Urothelium cell line (cell line): ENCODE data around the gene NYAP1.

Experiments used
- DNase-seq: peaks from one replicate; pipeline ENCODE4 v3.0.0; 2011; ENCODE audit warnings: low spot score, mixed read lengths
- FAIRE-seq: peaks from 2 replicates; lab custom pipeline; 2011; peaks lifted over from hg19 to GRCh38; lab: Jason Lieb, UNC

Gene NYAP1

DNA sequence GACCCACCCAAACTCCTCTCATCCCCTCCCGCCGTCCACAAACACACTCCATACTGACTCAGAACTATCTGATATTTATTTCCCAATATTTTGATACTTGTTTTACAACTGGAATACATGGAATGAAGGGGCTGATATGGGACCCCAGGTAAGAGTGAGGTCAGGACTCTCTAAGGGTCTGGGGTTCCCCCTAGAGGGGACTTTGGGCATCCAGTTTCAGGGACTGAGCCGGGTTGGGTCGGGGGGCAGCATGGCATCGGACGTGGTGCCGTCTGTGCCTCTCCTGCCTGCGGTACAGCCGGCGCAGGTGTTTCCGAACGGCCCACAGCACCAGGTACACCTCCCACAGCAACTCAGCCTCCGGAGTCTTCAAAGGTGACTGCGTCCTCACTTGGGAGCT lies 27.2 kb upstream of the NYAP1 start:
- DNase-seq, result no peak
- FAIRE-seq, result no peak

GRCh38 chr7:100457033-100457432 lies 26.7 kb upstream of the NYAP1 start:
- no peak for FAIRE-seq
- no peak for DNase-seq

- no peak for FAIRE-seq
- no peak for DNase-seq
Observed at GRCh38 chr7:100464210-100464660, 19.5 kb upstream of the NYAP1 start, which contains the start of gene SPACDR. Gene SPACDR (minus strand): TSS chr7:100464260. CDS start chr7:100464025, 235 bp downstream.

GRCh38 chr7:100464791-100465190 lies 18.9 kb upstream of the NYAP1 start:
- FAIRE-seq (no peak), DNase-seq (no peak)

DNA sequence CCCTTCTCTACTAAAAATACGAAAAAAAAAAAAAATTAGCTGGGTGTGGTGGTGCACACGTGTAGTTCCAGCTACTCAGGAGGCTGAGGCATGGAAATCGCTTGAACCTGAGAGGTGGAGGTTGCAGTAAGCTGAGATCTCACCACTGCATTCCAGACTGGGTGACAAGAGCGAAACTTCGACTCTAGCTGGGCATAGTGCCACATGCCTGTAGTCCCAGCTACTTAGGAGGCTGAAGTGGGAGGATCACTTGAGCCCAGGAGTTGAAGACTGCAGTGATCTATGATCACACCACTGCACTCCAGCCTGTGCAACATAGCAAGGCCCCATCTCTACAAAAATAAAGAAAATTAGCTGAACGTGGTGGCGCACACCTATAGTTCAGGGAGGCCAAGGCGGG lies 18.4 kb upstream of the NYAP1 start:
- DNase-seq (no peak), FAIRE-seq (peak; percentile 79)

DNA sequence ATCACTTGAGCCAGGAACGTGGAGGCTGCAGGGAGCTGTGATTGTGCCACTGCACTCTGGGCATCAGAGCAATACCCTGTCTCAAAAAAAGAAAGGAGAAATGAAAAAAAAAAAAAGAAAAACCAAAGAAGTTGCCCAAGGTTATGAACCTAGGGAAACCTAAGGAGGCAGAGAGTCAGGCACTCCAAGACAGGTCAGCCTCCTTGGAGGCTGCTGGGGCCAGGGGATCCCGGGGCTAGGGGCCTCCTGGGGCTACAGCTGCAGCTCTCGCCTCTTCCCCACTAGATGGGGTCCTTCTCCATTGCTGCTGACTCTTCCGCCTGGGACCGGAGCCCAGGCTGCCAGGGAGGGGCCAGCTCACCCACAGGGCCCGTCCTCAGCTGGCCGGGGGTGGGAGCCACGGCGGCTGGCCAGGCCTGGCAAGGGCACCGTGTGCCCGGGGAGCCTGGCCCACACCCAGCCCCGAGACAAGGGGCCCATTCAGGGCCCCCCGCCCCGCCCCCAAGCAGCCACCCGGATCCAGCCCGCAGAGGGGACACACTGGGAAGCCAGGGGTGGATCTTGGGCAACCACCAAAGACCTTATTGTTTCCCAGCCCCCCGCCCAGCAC lies 17.9 kb upstream of the NYAP1 start:
- FAIRE-seq (peak; percentile 84), DNase-seq (peak; percentile 93)

DNA sequence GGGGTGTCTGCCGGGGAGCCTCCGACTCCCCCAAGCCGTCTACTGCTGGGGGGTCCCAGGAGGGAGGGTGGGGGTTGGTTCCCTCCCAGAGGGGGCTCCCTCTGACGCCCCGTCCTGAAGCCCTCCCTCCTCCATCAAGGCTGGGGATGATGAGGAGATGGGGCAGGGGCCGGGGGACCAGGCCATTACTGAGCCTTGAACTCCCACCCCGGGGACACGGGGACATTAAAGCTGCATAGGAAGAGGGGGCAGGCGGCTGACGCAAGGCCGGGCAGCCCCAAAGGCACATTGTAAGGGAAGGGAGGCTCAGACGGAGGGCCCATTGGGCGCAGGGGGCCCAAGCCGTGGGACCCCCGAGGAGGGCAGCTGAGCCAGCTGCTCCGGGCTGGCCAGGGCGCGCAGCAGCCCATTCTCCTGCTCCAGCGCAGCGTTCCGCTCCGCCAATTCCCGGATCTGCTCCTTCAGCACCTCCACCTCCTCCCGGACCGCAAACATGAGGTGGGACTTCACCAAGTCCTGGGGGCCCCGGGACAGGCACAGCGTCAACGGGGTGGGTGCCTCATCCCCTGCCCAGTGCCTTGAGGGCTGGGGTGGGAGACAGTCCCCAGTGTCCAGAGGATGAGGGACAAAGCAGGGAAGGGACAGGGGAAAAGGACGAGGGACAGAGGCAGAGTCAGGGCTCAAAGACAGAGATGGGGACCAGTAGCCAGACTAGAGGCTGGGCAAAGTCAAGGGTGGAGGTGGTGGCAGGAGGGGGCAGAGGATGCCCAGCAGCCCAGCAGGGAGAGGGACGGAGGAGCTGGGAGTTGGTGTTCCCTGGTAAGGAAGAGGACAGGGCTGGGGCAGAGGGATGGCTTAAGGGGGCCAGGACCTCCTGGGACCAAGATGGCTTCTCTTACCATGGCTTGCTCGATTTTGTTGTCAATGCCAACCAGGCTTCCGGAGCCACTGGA lies 16.8 kb upstream of the NYAP1 start:
- DNase-seq (no peak), FAIRE-seq (no peak)

DNA sequence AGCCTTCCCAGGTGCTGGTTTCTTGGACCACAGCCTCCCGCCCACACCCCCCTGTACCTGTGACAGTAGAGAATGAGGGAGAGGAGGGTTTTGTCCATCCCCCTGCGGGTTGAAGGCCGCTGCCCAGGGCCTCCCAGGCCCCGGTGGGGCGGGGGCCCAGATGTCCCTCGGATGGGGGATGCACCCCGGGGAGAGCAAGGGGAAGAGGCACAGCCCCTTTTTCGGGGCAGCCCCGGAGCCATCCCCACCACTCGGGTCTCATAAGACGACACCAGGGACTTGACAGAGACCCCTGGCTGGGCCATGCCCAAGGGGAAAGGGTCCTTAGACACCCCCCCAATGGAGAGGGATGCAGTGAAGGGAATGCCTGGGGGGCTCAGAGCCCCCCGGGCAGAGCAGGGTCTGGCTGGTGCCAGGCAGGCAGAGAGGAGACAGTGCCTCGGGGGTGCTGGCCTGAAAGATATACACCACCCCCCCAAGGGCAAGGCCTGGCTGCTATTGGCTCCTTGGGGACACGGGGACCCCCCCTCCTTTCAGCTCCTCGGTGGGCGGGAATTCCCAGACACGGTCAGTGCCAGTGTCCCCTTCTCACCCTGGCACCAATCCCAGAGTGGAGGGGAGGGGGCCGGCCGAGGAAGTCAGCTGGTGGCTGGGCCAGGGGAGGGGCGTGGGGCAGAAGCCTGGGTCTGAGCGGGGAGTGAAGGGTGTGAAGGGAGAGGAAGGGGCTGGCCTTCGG lies 15.9 kb upstream of the NYAP1 start:
- no peak for FAIRE-seq
- no peak for DNase-seq

- FAIRE-seq (peak; percentile 27), DNase-seq (peak; percentile 92)
Observed at GRCh38 chr7:100469227-100470044, 14.3 kb upstream of the NYAP1 start.

DNA sequence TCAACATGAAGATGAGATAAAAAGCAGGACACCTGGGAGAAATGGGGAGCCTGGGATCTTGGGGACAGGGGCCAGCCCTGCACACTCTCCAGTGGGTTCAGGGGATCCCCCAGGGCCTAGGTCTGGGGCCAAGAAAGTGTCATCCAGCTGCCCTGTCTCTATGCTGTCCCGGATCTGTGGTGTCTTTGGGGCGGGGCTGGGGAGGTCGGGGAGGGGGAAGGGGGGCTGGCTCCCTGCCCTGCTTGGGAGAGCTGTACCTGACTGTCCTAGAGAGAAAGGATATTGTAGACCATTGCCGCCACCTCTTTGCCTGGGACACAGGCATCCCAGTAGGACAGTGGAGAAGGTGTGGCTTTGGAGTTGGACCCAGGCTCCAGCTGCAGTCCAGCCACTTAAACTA lies 12.7 kb upstream of the NYAP1 start:
- no peak for DNase-seq
- FAIRE-seq, result no peak

- FAIRE-seq (no peak), DNase-seq (no peak)
Observed at GRCh38 chr7:100472121-100472851, 11.4 kb upstream of the NYAP1 start.

- FAIRE-seq (no peak), DNase-seq (peak; percentile 68)
Observed at GRCh38 chr7:100472854-100473499, 10.8 kb upstream of the NYAP1 start.

GRCh38 chr7:100475549-100475948 lies 8.2 kb upstream of the NYAP1 start:
- FAIRE-seq (no peak), DNase-seq (no peak)

GRCh38 chr7:100476101-100476780 lies 7.5 kb upstream of the NYAP1 start:
- FAIRE-seq (no peak), DNase-seq (no peak)

- FAIRE-seq, result no peak
- DNase-seq, result peak; percentile 60
Observed at GRCh38 chr7:100476903-100477870, 6.5 kb upstream of the NYAP1 start.

DNA sequence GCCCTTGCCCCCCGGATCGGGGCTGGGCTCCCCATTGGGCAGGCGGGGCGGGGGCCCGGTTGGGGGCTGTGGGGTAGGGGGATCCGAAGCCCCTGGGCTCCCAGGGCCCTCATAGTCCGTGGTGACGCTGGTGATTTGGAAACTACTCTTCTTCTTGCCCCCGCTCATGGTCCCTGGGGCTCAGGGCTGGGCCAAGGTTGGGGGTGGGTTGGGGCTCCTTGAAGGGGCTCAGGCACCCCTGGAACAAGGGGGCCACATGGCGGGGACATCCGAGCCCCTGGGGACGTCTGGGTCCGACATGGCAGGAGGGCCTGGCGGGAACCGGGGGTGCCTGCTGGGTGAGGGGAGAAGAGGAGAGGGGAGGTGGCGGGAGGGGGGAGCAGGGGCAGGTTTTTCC lies 5.9 kb upstream of the NYAP1 start:
- DNase-seq (no peak), FAIRE-seq (no peak)

GRCh38 chr7:100478958-100479660 lies 4.6 kb upstream of the NYAP1 start, which contains the start of gene TSC22D4:
Gene TSC22D4 (minus strand): TSS chr7:100479214. CDS start chr7:100478038, 1,176 bp downstream.
- FAIRE-seq (peak; percentile 95), DNase-seq (peak; percentile 96)
